Panc1 (cell line): ENCODE data around the gene IFT80. TPM values are rescaled to one million over a fixed set of nuclear protein-coding genes. Genes with fewer than 3 reads are reported as not detected.

Experiments used
- ATAC-seq: fragments of 200-7000 bp; cut with Tn5 transposase; 2 replicates; pipeline ENCODE4 v1.9.1; 2020; ENCODE audit warnings: mild to moderate bottlenecking, moderate library complexity
- BruUV-seq: library from RNA; stranded (reverse); fragments of 400-500 nt; replicated peaks from 2 replicates; lab custom pipeline; 2021; lab: Mats Ljungman, UMichigan
- CTCF ChIA-PET: fragments of 300-600 bp; sonication (Branson Sonifier 250); formaldehyde crosslinking; loops from one replicate; lab custom pipeline; 2022; ENCODE audit warnings: antibody characterized with exemption; lab: Charles Lee
- POLR2A ChIA-PET: fragments of 300-600 bp; sonication (Branson Sonifier 250); formaldehyde crosslinking; loops from one replicate; lab custom pipeline; 2022; ENCODE audit warnings: antibody characterized with exemption; lab: Charles Lee
- DNase-seq: peaks from one replicate; pipeline ENCODE4 v3.0.0-alpha.2; 2010; ENCODE audit warnings: low read depth, low spot score
- H3K27ac ChIP-seq: 2 replicates; pipeline ENCODE4 v1.5.1; 2011; ENCODE audit warnings: mild to moderate bottlenecking, low read length, inconsistent platforms
- H3K27me3 ChIP-seq: fragments of 200-500 bp; sonication (Bioruptor generic); 2 replicates; pipeline ENCODE4 v1.6.0; 2014; ENCODE audit warnings: low read length, inconsistent platforms; ENCODE audit not compliant: control insufficient read depth, insufficient read depth
- H3K36me3 ChIP-seq: fragments of 200-500 bp; sonication (Bioruptor generic); 2 replicates; pipeline ENCODE4 v1.5.1; 2014; ENCODE audit warnings: inconsistent platforms, mild to moderate bottlenecking, low read length, moderate library complexity; ENCODE audit not compliant: control insufficient read depth, insufficient read depth
- H3K4me1 ChIP-seq: 2 replicates; pipeline ENCODE4 v1.5.1; 2011; ENCODE audit warnings: inconsistent platforms, mild to moderate bottlenecking, low read length, moderate library complexity; ENCODE audit not compliant: control insufficient read depth, insufficient read depth
- H3K4me3 ChIP-seq, 2 experiments: 2 replicates each; pipeline ENCODE4 v1.5.1; 2011 to 2012; ENCODE audit warnings: low read depth in 2 of 2, low read length in 2 of 2, mild to moderate bottlenecking in 2 of 2, inconsistent platforms in 1 of 2, moderate library complexity in 1 of 2
- H3K9me3 ChIP-seq: fragments of 200-500 bp; sonication (Bioruptor generic); 2 replicates; pipeline ENCODE4 v1.5.1; 2014; ENCODE audit warnings: low read depth, mild to moderate bottlenecking, inconsistent platforms, low read length, moderate library complexity; ENCODE audit not compliant: control insufficient read depth, insufficient read depth
- POLR2AphosphoS5 ChIP-seq: IDR thresholded peaks from 2 replicates; pipeline ENCODE4 v1.6.1; 2012; ENCODE audit warnings: mild to moderate bottlenecking, low read depth, low read length, moderate library complexity
- SIN3A ChIP-seq: IDR thresholded peaks from 2 replicates; pipeline ENCODE4 v1.6.1; 2012; ENCODE audit warnings: low read depth, mild to moderate bottlenecking, low read length, moderate library complexity, borderline replicate concordance; ENCODE audit not compliant: insufficient read depth
- TCF7L2 ChIP-seq: IDR thresholded peaks from 2 replicates; pipeline ENCODE4 v1.6.1; 2011; ENCODE audit warnings: mild to moderate bottlenecking, low read depth, low read length, inconsistent platforms
- in situ Hi-C: cut with HindIII; loops from 2 replicates; pipeline ENCODE4 v1.10.0; 2016; ENCODE audit warnings: low sequenced_read_pairs, low pct_unique_long_range_greater_than_20kb
- intact Hi-C: fragments of 100-400 bp; cut with micrococcal nuclease; formaldehyde crosslinking; loops from one replicate; pipeline ENCODE4 v1.10.0; 2022; ENCODE audit not compliant: unreplicated experiment
- microRNA-seq: library from miRNA; unstranded; fragments of <30 nt; microRNA quantifications from one replicate; pipeline ENCODE4 v1.1.0, GENCODE V29; 2020; ENCODE audit not compliant: unreplicated experiment
- total RNA-seq: library from RNA; stranded (reverse); gene quantifications from one replicate; pipeline ENCODE4 v1.2.1, GENCODE V29; 2021; ENCODE audit not compliant: unreplicated experiment
- TF ChIP-seq, protein P1 (sequence below), 2 experiments: IDR thresholded peaks; 2 replicates each; pipeline ENCODE4 v1.6.1; 2011 to 2012; ENCODE audit warnings: low read depth in 2 of 2, control low read depth in 1 of 2, low read length in 1 of 2, mild to moderate bottlenecking in 1 of 2, moderate library complexity in 1 of 2; ENCODE audit not compliant: insufficient read depth in 1 of 2
- TF ChIP-seq, protein P2 (sequence below): fragments of 450-650 bp; IDR thresholded peaks from 2 replicates; pipeline ENCODE4 v1.5.1; 2017; ENCODE audit warnings: mild to moderate bottlenecking

IFT80 gene
- total RNA-seq, 1 experiment from 2014 or later = 35.1 TPM

DNA sequence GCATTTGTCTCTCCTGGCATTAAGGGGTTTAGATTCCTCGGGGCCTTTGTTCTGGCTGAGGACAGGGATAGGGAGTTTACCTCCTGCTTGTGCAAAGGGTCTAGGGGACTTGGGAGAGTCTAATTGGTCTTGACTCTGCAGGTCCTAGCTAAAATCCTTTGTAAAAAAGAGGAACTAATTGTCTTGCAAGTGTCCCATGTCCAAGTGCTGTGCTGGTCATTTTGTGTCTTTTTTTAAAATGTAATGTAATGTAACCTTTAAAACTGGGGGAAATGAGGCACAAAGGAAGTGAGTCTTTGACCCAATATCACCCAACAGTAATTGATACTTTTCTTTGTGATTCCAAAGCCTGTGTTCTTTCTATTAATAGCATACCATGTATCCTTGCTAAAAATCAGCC lies 188.7 kb downstream of the IFT80 start:
- DNase-seq = no peak
- TF ChIP-seq POLR2AphosphoS5 (no peak), TCF7L2 (no peak), SIN3A (no peak)
- TF ChIP-seq, protein P1, sequence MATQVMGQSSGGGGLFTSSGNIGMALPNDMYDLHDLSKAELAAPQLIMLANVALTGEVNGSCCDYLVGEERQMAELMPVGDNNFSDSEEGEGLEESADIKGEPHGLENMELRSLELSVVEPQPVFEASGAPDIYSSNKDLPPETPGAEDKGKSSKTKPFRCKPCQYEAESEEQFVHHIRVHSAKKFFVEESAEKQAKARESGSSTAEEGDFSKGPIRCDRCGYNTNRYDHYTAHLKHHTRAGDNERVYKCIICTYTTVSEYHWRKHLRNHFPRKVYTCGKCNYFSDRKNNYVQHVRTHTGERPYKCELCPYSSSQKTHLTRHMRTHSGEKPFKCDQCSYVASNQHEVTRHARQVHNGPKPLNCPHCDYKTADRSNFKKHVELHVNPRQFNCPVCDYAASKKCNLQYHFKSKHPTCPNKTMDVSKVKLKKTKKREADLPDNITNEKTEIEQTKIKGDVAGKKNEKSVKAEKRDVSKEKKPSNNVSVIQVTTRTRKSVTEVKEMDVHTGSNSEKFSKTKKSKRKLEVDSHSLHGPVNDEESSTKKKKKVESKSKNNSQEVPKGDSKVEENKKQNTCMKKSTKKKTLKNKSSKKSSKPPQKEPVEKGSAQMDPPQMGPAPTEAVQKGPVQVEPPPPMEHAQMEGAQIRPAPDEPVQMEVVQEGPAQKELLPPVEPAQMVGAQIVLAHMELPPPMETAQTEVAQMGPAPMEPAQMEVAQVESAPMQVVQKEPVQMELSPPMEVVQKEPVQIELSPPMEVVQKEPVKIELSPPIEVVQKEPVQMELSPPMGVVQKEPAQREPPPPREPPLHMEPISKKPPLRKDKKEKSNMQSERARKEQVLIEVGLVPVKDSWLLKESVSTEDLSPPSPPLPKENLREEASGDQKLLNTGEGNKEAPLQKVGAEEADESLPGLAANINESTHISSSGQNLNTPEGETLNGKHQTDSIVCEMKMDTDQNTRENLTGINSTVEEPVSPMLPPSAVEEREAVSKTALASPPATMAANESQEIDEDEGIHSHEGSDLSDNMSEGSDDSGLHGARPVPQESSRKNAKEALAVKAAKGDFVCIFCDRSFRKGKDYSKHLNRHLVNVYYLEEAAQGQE (IDR thresholded peaks at IDR 0.05; ENCODE audit: insufficient read depth in 1 of 2, low read depth in 2 of 2, low read length in 1 of 2) = no peak
- TF ChIP-seq, protein P2, sequence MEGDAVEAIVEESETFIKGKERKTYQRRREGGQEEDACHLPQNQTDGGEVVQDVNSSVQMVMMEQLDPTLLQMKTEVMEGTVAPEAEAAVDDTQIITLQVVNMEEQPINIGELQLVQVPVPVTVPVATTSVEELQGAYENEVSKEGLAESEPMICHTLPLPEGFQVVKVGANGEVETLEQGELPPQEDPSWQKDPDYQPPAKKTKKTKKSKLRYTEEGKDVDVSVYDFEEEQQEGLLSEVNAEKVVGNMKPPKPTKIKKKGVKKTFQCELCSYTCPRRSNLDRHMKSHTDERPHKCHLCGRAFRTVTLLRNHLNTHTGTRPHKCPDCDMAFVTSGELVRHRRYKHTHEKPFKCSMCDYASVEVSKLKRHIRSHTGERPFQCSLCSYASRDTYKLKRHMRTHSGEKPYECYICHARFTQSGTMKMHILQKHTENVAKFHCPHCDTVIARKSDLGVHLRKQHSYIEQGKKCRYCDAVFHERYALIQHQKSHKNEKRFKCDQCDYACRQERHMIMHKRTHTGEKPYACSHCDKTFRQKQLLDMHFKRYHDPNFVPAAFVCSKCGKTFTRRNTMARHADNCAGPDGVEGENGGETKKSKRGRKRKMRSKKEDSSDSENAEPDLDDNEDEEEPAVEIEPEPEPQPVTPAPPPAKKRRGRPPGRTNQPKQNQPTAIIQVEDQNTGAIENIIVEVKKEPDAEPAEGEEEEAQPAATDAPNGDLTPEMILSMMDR = no peak
- no TSS peak for BruUV-seq
- no peak for ATAC-seq
- Histone ChIP-seq H3K4me1 (no peaks in the 10 kb centered on the region), H3K27me3 (peaks cover 15% of the 10 kb centered on the region), H3K27ac (no peak overlapping the region), H3K36me3 (no peaks in the 10 kb centered on the region), H3K9me3 (no peaks in the 10 kb centered on the region), H3K4me3 (no peak overlapping the region)
- ChIA-PET POLR2A (no interaction called here), CTCF (no interaction called here)
- intact Hi-C loops (no loop called here), in situ Hi-C loops (no loop called here)

Small RNA genes lying within 50 kb of the gene (microRNA-seq; reads per million reads assigned to microRNA genes)
- 5,742 reads per million, percentile 92 among the genes with 10 or more reads in this experiment for gene MIR15B
- gene MIR16-2 = 833 reads per million, percentile 79 among the genes with 10 or more reads in this experiment

Other genes starting within 250 kb of the IFT80 start
- 0.05 TPM for gene C3orf80, start 173.8 kb downstream of the IFT80 start, total RNA-seq
- 160 TPM for gene SMC4, start 425 bp upstream of the IFT80 start, total RNA-seq
- 27.9 TPM for gene TRIM59, start 50.6 kb upstream of the IFT80 start, total RNA-seq
- 84.4 TPM for gene KPNA4, start 166.3 kb upstream of the IFT80 start, total RNA-seq